GM10266 (cell line): Measurements from ENCODE around the gene ZNF331.
A peak's percentile ranks its signal among the peaks of the same experiment; 100 is the strongest.

Experiments used
- DNase-seq: peaks from one replicate; pipeline ENCODE4 v3.0.0; 2012; ENCODE audit errors: extremely low spot score
- CTCF ChIP-seq: IDR thresholded peaks from 2 replicates; pipeline ENCODE4 v1.5.1; 2012; ENCODE audit warnings: mild to moderate bottlenecking, low read depth; ENCODE audit not compliant: control insufficient read depth, insufficient read depth; ENCODE audit errors: missing control alignments

Gene ZNF331

GRCh38 chr19:53518121-53518520, 19.8 kb upstream of the ZNF331 start:
- DNase-seq: no peak
- TF ChIP-seq CTCF: no peak

GRCh38 chr19:53518716-53519115, 19.2 kb upstream of the ZNF331 start:
- DNase-seq: no peak
- TF ChIP-seq CTCF: no peak

- DNase-seq: no peak
- no peak for TF ChIP-seq CTCF
Measured at GRCh38 chr19:53519446-53519845, 18.5 kb upstream of the ZNF331 start.

GRCh38 chr19:53520163-53520546, 17.8 kb upstream of the ZNF331 start:
- no peak for TF ChIP-seq CTCF
- no peak for DNase-seq

GRCh38 chr19:53520547-53521372, 17.2 kb upstream of the ZNF331 start:
- DNase-seq: peak; percentile 86
- TF ChIP-seq CTCF: no peak

GRCh38 chr19:53521373-53522202, 16.4 kb upstream of the ZNF331 start:
- no peak for DNase-seq
- no peak for TF ChIP-seq CTCF

GRCh38 chr19:53525922-53526321, 12.0 kb upstream of the ZNF331 start:
- no peak for DNase-seq
- TF ChIP-seq CTCF: no peak
